HepG2 (cell line): Measurements from ENCODE around the gene PIEZO1. TPM values are rescaled to one million over a fixed set of nuclear protein-coding genes. Genes with fewer than 3 reads are reported as not detected.
A peak's percentile ranks its signal among the peaks of the same experiment; 100 is the strongest.

ENCODE experiments used
- ERF ChIP-seq: IDR thresholded peaks from 2 replicates; pipeline ENCODE4 v1.6.1; 2018; ENCODE audit warnings: missing biosample characterization, missing genetic modification reagents
- FOXK1 ChIP-seq: sonication (generic); formaldehyde crosslinking; IDR thresholded peaks from 2 replicates; pipeline ENCODE4 v1.4.0; 2020; ENCODE audit warnings: low read depth, missing genetic modification reagents, borderline replicate concordance
- GATAD2A ChIP-seq: IDR thresholded peaks from 2 replicates; pipeline ENCODE4 v1.6.1; 2016
- HNRNPL ChIP-seq: fragments of 200-400 bp; formaldehyde crosslinking; IDR thresholded peaks from 2 replicates; pipeline ENCODE4 v1.6.1; 2017; ENCODE audit warnings: mild to moderate bottlenecking, low read depth, low read length
- KDM3A ChIP-seq: IDR thresholded peaks from 2 replicates; pipeline ENCODE4 v1.6.1; 2018; ENCODE audit warnings: low read depth, missing compliant biosample characterization
- KLF12 ChIP-seq: sonication (generic); formaldehyde crosslinking; IDR thresholded peaks from 2 replicates; pipeline ENCODE4 v1.4.0; 2020; ENCODE audit warnings: missing genetic modification reagents, borderline replicate concordance
- PRDM10 ChIP-seq: sonication (generic); formaldehyde crosslinking; IDR thresholded peaks from 2 replicates; pipeline ENCODE4 v1.4.0; 2020; ENCODE audit warnings: low read depth, missing genetic modification reagents
- RFX5 ChIP-seq: IDR thresholded peaks from 2 replicates; pipeline ENCODE4 v1.6.1; 2011; ENCODE audit warnings: low read depth, low read length, improper control_type of control experiment
- SIN3B ChIP-seq: fragments of 150-350 bp; IDR thresholded peaks from 2 replicates; pipeline ENCODE4 v1.6.1; 2014; ENCODE audit warnings: low read length
- SNAPC4 ChIP-seq: sonication (generic); formaldehyde crosslinking; IDR thresholded peaks from 2 replicates; pipeline ENCODE4 v1.4.0; 2020; ENCODE audit warnings: mild to moderate bottlenecking, missing genetic modification reagents
- STAG1 ChIP-seq: sonication (generic); formaldehyde crosslinking; IDR thresholded peaks from 2 replicates; pipeline ENCODE4 v1.4.0; 2020; ENCODE audit warnings: missing genetic modification reagents
- USF2 ChIP-seq, 2 experiments: sonication (generic) in 1 of 2; formaldehyde crosslinking in 1 of 2; IDR thresholded peaks; 2 replicates each; pipeline versions ENCODE4 v1.5.1 to v1.6.1; 2011 to 2020; ENCODE audit warnings: borderline replicate concordance in 1 of 2, low read depth in 1 of 2, low read length in 1 of 2, mild to moderate bottlenecking in 1 of 2, missing genetic modification reagents in 1 of 2, moderate library complexity in 1 of 2
- ZBTB33 ChIP-seq: sonication (generic); formaldehyde crosslinking; IDR thresholded peaks from 2 replicates; pipeline ENCODE4 v1.4.0; 2020; ENCODE audit warnings: missing genetic modification reagents
- ZBTB43 ChIP-seq: sonication (generic); formaldehyde crosslinking; conservative IDR thresholded peaks from 2 replicates; pipeline ENCODE4 v1.4.0; 2020; ENCODE audit warnings: missing genetic modification reagents
- ZNF576 ChIP-seq: sonication (generic); formaldehyde crosslinking; IDR thresholded peaks from 2 replicates; pipeline ENCODE4 v1.4.0; 2020; ENCODE audit warnings: mild to moderate bottlenecking, missing genetic modification reagents
- polyA plus RNA-seq, 8 experiments: library from polyadenylated mRNA; depleted of rRNA in 3 of 8; stranded (reverse) in 7 of 8; unstranded in 1 of 8; fragments of >200 nt; fragmentation: Illumina TruSeq in 4 of 8; extraction: Trizol in 4 of 8; gene quantifications; 2 replicates each; pipeline versions ENCODE4 v1.2.1 to v1.2.3, GENCODE V29; 2011 to 2016; ENCODE audit warnings: low read depth in 4 of 8, missing spikeins in 1 of 8, mixed read lengths in 1 of 8; ENCODE audit not compliant: insufficient read depth in 1 of 8
- total RNA-seq, 5 experiments: library from RNA; depleted of rRNA; stranded (reverse); fragments of >200 nt; fragmentation: Illumina TruSeq; extraction: Trizol; gene quantifications; 2 replicates each; pipeline ENCODE4 v1.2.3, GENCODE V29; 2016; ENCODE audit warnings: low read depth in 1 of 5

PIEZO1 gene
- total and polyA plus RNA-seq, 2 of the 13 experiments (the other 11 are each of a cell fraction or from before 2014, with no cell fraction given): 67.9 to 85.0 TPM

GRCh38 chr16:88807142-88807625 lies 22.2 kb upstream of the PIEZO1 start (continued):
- TF ChIP-seq USF2 (IDR thresholded peaks at IDR 0.05; ENCODE audit: low read depth, low read length) (no peak), USF2 (CRISPR knock-in tag; IDR thresholded peaks at IDR 0.05; ENCODE audit: borderline replicate concordance) (no peak), SNAPC4 (CRISPR knock-in tag) (no peak), ERF (CRISPR knock-in tag) (no peak), GATAD2A (no peak), ZBTB43 (CRISPR knock-in tag) (no peak), RFX5 (no peak), STAG1 (CRISPR knock-in tag) (no peak), KDM3A (CRISPR knock-in tag) (no peak), KLF12 (CRISPR knock-in tag) (no peak), HNRNPL (0 out of 2 replicates have a peak, but pooled peaks have one; percentile 38), SIN3B (no peak), ZBTB33 (no peak), FOXK1 (CRISPR knock-in tag) (no peak), PRDM10 (CRISPR knock-in tag) (no peak), ZNF576 (CRISPR knock-in tag) (no peak)
